Activated CD8-positive, alpha-beta memory T cell treated with anti-CD3 and anti-CD28 coated beads for 24 hours (primary cell): ENCODE measurements around the gene CDKAL1.

Experiments
- DNase-seq: peaks from one replicate; pipeline ENCODE4 v3.0.0-alpha.2; 2020

Gene CDKAL1

GRCh38 chr6:21158149-21158548 is 623.9 kb downstream of the CDKAL1 start:
- no peak for DNase-seq

GRCh38 chr6:21158873-21159272 is 624.6 kb downstream of the CDKAL1 start:
- no peak for DNase-seq

DNA sequence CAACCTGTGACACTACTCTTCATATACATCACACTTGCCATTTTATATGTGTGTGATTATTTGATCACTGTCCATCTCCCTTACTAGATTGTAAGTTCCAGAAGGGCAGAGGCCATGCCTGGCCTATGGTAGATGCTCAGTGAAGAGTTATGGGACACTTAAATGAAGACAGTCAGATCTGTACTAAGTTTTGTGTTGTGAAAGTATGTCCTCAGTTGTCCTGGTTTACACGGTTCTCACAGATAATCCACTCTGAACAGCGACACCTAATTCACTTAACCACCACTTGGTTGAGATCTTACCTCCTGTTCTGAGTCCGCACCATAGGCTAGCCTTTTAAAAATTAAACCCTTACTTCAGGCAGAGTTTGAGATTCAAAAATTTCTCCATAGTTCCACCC is 625.2 kb downstream of the CDKAL1 start:
- no peak for DNase-seq

DNA sequence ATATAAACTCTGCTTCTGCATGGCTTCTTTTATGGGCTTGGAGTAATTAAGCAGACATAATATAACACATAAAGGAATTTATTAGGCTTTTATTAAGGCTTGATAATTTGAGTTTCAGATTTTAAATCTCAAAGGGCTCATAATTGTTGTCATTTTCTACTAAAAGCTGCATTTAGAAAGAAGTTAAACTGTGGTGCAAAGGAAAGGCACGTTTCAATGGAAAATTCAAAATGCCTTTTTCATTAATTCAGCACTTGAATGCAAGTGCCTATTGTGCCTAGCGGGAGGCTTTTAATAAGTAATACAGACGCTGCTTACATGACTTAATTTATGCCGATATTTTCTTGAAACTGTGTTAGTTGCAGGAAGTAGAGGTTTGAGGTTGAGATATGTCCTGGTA is 627.5 kb downstream of the CDKAL1 start:
- no peak for DNase-seq

DNA sequence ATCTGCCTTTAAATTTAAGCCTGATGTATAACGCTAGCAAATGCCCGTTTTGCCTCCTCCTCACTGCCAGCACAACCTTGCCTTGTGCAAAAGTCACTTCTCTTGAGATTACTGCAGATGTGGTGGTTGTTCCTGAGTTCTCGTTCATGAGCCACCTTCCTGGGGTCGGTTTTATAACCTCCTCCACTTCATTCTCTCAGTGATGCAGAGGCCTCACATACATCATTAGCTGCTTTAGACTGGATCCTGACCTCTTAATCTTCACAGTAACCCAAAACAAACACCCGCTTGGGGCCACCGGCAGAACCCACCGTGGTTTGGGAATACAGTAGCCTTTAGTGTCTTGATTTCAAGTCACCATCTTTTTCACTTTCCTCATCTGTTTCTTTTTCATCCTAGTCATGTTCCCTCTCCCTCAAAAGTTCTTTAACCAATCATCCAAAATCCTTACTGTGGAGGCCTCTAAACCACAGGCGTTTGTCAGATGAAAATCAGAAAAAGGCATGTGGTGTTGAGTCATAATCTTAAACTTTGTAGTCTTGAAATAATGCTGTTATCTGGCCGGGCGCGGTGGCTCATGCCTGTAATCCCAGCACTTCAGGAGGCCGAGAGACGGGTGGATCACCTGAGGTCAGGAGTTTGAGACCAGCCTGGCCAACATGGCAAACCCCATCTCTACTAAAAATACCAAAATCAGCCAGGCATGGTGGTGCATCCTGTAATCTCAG is 629.0 kb downstream of the CDKAL1 start:
- DNase-seq = no peak

DNA sequence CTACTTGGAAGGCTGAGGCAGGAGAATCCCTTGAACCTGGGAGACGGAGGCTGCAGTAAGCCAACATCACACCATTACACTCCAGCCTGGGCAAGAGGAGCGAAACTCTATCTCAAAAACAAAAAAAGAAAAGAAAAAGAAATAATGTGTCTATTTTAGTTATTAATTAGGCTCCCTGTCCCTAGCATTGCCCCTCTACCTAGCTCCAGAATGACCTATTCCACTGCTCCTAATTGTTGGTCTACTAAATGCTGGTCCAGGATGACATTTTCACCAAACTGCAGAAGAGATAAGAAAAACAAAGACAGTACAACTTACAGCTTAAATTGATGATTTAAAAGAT is 629.6 kb downstream of the CDKAL1 start:
- no peak for DNase-seq

DNA sequence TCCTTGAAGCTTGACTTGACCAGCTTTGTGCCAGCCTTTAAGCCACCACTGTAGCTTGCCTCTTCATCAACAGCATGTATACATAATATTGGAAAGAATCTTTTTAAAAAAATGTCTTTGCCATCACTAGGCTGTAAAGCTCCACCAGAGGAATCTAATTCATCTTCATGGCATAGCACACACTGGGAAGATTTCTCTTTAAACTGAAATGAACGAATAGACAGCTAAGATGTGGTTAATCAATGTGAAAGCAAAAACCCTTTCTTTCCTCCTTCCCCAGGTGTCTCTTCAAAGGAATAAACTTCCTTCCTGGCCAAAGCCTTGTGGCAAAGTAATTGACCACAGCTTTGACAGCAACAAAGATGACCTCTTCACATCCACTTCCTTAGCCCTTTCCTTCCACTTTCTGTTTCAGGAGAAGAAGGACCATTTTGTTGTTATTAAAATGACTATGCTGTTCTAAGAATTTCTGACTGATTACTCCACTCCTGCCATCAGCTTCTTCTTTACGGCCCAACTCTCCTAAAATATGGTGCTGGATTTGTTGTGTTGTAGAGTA is 630.6 kb downstream of the CDKAL1 start:
- no peak for DNase-seq

- DNase-seq = no peak
These were observed 632.5 kb downstream of the CDKAL1 start for GRCh38 chr6:21166754-21167153.

DNA sequence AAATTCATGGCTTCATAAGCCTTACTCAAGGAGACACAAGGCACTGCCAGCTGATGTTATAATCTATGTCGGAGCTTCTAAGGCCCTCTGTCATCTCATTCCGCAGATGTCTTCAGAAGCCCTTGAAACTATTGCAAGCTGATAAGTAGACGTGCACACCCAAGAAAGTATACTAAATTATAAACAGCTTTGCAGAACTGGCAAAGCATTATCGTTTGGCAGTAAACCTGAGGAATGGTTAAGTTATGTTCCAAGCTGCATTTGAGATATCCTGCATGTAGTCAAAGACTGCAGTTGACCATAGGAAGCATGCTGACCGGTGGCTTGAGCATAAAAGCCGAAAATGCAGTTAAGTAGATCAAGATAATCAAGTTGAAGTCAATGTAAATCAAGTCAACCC is 633.5 kb downstream of the CDKAL1 start:
- no peak for DNase-seq

GRCh38 chr6:21171801-21172200 is 637.5 kb downstream of the CDKAL1 start:
- DNase-seq = no peak

GRCh38 chr6:21173031-21173430 is 638.8 kb downstream of the CDKAL1 start:
- no peak for DNase-seq

GRCh38 chr6:21173678-21174077 is 639.4 kb downstream of the CDKAL1 start:
- no peak for DNase-seq

DNA sequence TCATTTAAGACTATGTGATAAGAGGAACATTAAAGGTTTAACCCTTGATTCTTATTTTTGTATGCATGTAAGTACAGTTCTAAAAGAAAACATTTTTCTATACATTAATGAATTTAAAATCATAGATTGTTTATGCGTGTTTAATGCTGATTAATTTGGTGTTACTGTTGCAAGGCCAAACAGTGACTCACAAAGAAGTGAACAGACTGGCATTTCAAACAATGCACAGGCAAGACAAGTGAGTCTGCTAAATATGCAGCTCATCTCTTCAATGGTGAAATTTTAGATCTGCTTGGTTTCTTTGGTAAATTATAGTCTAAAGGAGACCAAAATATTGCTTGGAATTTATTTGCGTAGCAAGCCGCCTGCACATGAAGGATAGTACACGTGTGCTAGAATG is 641.9 kb downstream of the CDKAL1 start:
- no peak for DNase-seq

DNA sequence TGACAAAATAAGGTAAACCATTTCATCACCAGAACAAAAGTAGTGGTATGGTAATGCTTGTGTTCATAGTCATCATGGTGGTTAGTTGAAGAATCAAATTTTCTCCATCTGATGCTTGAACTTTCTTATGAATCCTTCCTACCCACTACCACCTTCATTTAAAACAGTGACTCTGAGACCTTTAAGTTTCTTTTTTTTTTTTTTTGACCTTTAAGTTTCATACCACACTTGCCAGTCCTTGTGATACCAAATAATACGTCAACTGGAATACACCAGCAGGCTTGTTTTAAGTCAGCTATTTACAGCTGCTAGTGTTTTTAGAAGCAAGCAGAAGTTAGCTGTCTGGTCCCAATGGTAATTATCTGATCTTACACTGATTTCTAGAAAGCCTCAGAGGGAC is 645.9 kb downstream of the CDKAL1 start:
- no peak for DNase-seq

- no peak for DNase-seq
These were observed 646.6 kb downstream of the CDKAL1 start for GRCh38 chr6:21180800-21181337.

DNA sequence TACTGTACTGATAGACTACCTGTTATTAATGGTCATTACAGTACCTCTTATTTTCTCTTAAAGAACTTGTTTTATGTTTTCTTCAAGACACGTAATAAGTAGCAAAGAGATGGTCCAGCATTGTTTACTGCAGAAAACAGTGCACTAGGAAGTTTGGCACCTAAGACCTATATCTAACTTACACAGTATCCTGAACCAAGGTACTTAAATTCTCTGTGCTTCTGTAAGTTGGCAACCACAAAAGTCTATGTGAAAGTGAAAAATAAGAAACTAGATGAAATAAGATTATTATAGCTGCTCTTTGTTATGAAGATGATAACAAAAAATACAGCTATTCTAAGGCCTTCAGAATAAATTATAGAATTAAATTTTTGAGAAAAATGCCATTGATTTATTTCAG is 647.6 kb downstream of the CDKAL1 start:
- no peak for DNase-seq

GRCh38 chr6:21182589-21182988 is 648.3 kb downstream of the CDKAL1 start:
- no peak for DNase-seq

GRCh38 chr6:21185861-21186478 is 651.7 kb downstream of the CDKAL1 start:
- DNase-seq = no peak

GRCh38 chr6:21186479-21187055 is 652.3 kb downstream of the CDKAL1 start:
- DNase-seq = no peak

DNA sequence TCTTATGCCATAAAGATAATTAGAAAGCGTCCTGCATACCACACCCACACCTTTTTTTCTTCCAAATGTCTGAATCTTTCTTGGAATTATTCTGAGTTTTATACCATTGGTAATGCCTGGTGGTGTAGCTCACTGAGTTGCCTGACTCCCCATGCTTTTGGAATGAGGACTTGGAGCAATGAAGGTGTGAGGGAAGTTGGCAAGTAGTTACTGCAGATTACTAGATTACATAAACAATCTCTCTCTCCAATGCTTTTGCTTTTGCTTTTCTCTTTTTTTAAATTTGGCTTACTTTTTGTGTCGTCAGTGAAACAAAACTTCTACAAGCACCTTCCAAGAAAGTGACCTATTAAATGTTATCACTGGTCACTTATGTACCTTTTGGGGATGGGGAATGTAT is 653.2 kb downstream of the CDKAL1 start:
- no peak for DNase-seq

GRCh38 chr6:21188505-21189223 is 654.4 kb downstream of the CDKAL1 start:
- DNase-seq = no peak

GRCh38 chr6:21189759-21190158 is 655.5 kb downstream of the CDKAL1 start:
- no peak for DNase-seq

GRCh38 chr6:21190701-21191100 is 656.4 kb downstream of the CDKAL1 start:
- no peak for DNase-seq
